Measurements from ENCODE around the gene DLD.

Gene DLD

GRCh38 chr7:107926481-107926880, 35.5 kb downstream of the DLD start:
- no peak for TF ChIP-seq ZNF565 (CRISPR knock-in tag; conservative IDR thresholded peaks at IDR 0.05; ENCODE audit: low read depth)
- TF ChIP-seq ESRRG (CRISPR knock-in tag; IDR thresholded peaks at IDR 0.05): no peak
- no peak for TF ChIP-seq ZNF8 (CRISPR knock-in tag; IDR thresholded peaks at IDR 0.05)
- TF ChIP-seq CSDC2 (CRISPR knock-in tag; IDR thresholded peaks at IDR 0.05): no peak
- TF ChIP-seq ISL1 (CRISPR knock-in tag; IDR thresholded peaks at IDR 0.05): no peak
- TF ChIP-seq PATZ1 (CRISPR knock-in tag; IDR thresholded peaks at IDR 0.05; ENCODE audit: borderline replicate concordance): no peak
- no peak for TF ChIP-seq ZC3H10 (CRISPR knock-in tag; IDR thresholded peaks at IDR 0.05)
- no peak for TF ChIP-seq TSHZ2 (CRISPR knock-in tag; IDR thresholded peaks at IDR 0.05)
- no peak for TF ChIP-seq SNAI2 (CRISPR knock-in tag; IDR thresholded peaks at IDR 0.05)
- TF ChIP-seq ARNTL (CRISPR knock-in tag; IDR thresholded peaks at IDR 0.05; ENCODE audit: borderline replicate concordance, low read depth): no peak
- TF ChIP-seq ZFP30 (CRISPR knock-in tag; IDR thresholded peaks at IDR 0.05): no peak
- no peak for TF ChIP-seq RARB (CRISPR knock-in tag; IDR thresholded peaks at IDR 0.05)
- no peak for TF ChIP-seq OSR1 (CRISPR knock-in tag; IDR thresholded peaks at IDR 0.05)
- TF ChIP-seq BACH2 (CRISPR knock-in tag; IDR thresholded peaks at IDR 0.05; ENCODE audit: borderline replicate concordance): no peak
- TF ChIP-seq CREB5 (CRISPR knock-in tag; IDR thresholded peaks at IDR 0.05; ENCODE audit: low read depth): no peak
- no peak for TF ChIP-seq PPARA (CRISPR knock-in tag; IDR thresholded peaks at IDR 0.05; ENCODE audit: borderline replicate concordance)
- no peak for TF ChIP-seq TCF4 (CRISPR knock-in tag; IDR thresholded peaks at IDR 0.05; ENCODE audit: borderline replicate concordance)
- TF ChIP-seq ZFP3 (CRISPR knock-in tag; IDR thresholded peaks at IDR 0.05): no peak
- no peak for TF ChIP-seq GLIS3 (CRISPR knock-in tag; IDR thresholded peaks at IDR 0.05)
- no peak for TF ChIP-seq CSRNP3 (CRISPR knock-in tag; IDR thresholded peaks at IDR 0.05)
- ATAC-seq: no peak

- peak; percentile 24 for ATAC-seq
- TF ChIP-seq ZFP3 (CRISPR knock-in tag; IDR thresholded peaks at IDR 0.05) (peak; percentile 69; the same call in 1 of the 2 replicates), ZC3H10 (CRISPR knock-in tag; IDR thresholded peaks at IDR 0.05) (no peak), ZFP30 (CRISPR knock-in tag; IDR thresholded peaks at IDR 0.05) (no peak), ZNF565 (CRISPR knock-in tag; conservative IDR thresholded peaks at IDR 0.05; ENCODE audit: low read depth) (no peak), RARB (CRISPR knock-in tag; IDR thresholded peaks at IDR 0.05) (peak; percentile 8; the same call in 1 of the 2 replicates), OSR1 (CRISPR knock-in tag; IDR thresholded peaks at IDR 0.05) (no peak), PPARA (CRISPR knock-in tag; IDR thresholded peaks at IDR 0.05; ENCODE audit: borderline replicate concordance) (no peak), ISL1 (CRISPR knock-in tag; IDR thresholded peaks at IDR 0.05) (no peak), SNAI2 (CRISPR knock-in tag; IDR thresholded peaks at IDR 0.05) (no peak), BACH2 (CRISPR knock-in tag; IDR thresholded peaks at IDR 0.05; ENCODE audit: borderline replicate concordance) (no peak), POU6F1 (CRISPR knock-in tag; IDR thresholded peaks at IDR 0.05; ENCODE audit: borderline replicate concordance, low read depth) (no peak), CSRNP3 (CRISPR knock-in tag; IDR thresholded peaks at IDR 0.05) (no peak), ESRRG (CRISPR knock-in tag; IDR thresholded peaks at IDR 0.05) (no peak), TSHZ2 (CRISPR knock-in tag; IDR thresholded peaks at IDR 0.05) (no peak), TCF4 (CRISPR knock-in tag; IDR thresholded peaks at IDR 0.05; ENCODE audit: borderline replicate concordance) (peak; percentile 37; the same call in 1 of the 2 replicates), ZNF8 (CRISPR knock-in tag; IDR thresholded peaks at IDR 0.05) (no peak), TOX (CRISPR knock-in tag; IDR thresholded peaks at IDR 0.05; ENCODE audit: borderline replicate concordance) (0 out of 2 replicates have a peak, but pooled peaks have one; percentile 7)
Observed at GRCh38 chr7:107931740-107932515, 40.9 kb downstream of the DLD start.
